Stomach (tissue), 4 donors: Measurements from ENCODE around the gene M6PR.

ENCODE experiments used
- EP300 ChIP-seq: sonication (generic); formaldehyde crosslinking; IDR thresholded peaks from one replicate; pipeline ENCODE4 v1.6.1; 2017; ENCODE audit warnings: antibody characterized with exemption
- POLR2A ChIP-seq, 4 donors: fragments of 450-650 bp; IDR thresholded peaks; one replicate each; pipeline ENCODE4 v1.6.1; 2016; ENCODE audit warnings: antibody characterized with exemption in 4 of 4, control low read depth in 2 of 4, mild to moderate bottlenecking in 1 of 4, moderate library complexity in 1 of 4
- POLR2AphosphoS5 ChIP-seq, 3 donors: sonication (generic); formaldehyde crosslinking; IDR thresholded peaks; one replicate each; pipeline ENCODE4 v1.6.1; 2016; ENCODE audit warnings: antibody characterized with exemption in 3 of 3
- TF ChIP-seq, protein P1 (sequence below), 7 experiments: fragments of 450-650 bp in 4 of 7; fragments of 200-600 bp in 3 of 7; sonication (generic) in 3 of 7; IDR thresholded peaks; one replicate each; pipeline ENCODE4 v1.5.1; 2016 to 2019; ENCODE audit warnings: antibody characterized with exemption in 7 of 7, control low read depth in 2 of 7, mild to moderate bottlenecking in 1 of 7

DNA sequence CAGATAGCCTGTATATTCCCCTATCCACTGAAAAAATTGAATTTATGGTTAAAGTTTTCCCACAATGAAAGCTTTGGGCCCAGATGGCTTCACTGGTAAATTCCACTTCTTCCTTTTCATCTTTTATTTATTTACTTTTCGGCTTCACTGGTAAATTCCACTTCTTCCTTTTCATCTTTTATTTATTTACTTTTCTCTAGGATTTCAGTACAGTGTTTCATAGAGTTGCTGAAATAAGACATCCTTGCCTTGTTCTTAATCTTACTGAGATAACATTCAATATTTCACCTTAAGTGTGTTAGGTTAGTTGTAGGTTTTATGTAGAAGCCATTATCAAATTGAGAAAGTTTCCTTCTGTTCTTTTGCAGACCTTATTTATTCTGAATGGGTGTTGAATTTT lies 21.0 kb upstream of the M6PR start:
- TF ChIP-seq, protein P1, sequence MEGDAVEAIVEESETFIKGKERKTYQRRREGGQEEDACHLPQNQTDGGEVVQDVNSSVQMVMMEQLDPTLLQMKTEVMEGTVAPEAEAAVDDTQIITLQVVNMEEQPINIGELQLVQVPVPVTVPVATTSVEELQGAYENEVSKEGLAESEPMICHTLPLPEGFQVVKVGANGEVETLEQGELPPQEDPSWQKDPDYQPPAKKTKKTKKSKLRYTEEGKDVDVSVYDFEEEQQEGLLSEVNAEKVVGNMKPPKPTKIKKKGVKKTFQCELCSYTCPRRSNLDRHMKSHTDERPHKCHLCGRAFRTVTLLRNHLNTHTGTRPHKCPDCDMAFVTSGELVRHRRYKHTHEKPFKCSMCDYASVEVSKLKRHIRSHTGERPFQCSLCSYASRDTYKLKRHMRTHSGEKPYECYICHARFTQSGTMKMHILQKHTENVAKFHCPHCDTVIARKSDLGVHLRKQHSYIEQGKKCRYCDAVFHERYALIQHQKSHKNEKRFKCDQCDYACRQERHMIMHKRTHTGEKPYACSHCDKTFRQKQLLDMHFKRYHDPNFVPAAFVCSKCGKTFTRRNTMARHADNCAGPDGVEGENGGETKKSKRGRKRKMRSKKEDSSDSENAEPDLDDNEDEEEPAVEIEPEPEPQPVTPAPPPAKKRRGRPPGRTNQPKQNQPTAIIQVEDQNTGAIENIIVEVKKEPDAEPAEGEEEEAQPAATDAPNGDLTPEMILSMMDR (IDR thresholded peaks at IDR 0.05), result no peak
- TF ChIP-seq POLR2AphosphoS5 (IDR thresholded peaks at IDR 0.05) (no peak), POLR2A (IDR thresholded peaks at IDR 0.05) (no peak), EP300 (no peak)
